Transverse colon (tissue), 4 donors: ENCODE data around the gene KRTAP10-1. TPM values are rescaled to one million over a fixed set of nuclear protein-coding genes. Genes with fewer than 3 reads are reported as not detected.
"Not testable (repeated sequence)": the region's sequence is repeated elsewhere in the genome, so short reads cannot be mapped to it uniquely, and the experiment has no call there.

ENCODE experiments used
- DNase-seq: peaks from one replicate; pipeline ENCODE4 v3.0.0-alpha.2; 2019
- H3K27ac ChIP-seq, 4 donors: fragments of 200-600 bp; sonication (generic); 2 replicates each; pipeline ENCODE4 v1.5.1; 2016 to 2018; ENCODE audit warnings: inconsistent platforms in 4 of 4
- H3K27me3 ChIP-seq: fragments of 200-600 bp; sonication (generic); 2 replicates; pipeline ENCODE4 v1.5.1; 2017; ENCODE audit warnings: inconsistent platforms
- H3K36me3 ChIP-seq, 4 donors: fragments of 200-600 bp; sonication (generic); 2 replicates each; pipeline ENCODE4 v1.5.1; 2017 to 2019; ENCODE audit warnings: inconsistent platforms in 4 of 4
- H3K4me1 ChIP-seq, 4 donors: fragments of 200-600 bp; sonication (generic); 2 replicates each; pipeline ENCODE4 v1.5.1; 2017 to 2020; ENCODE audit warnings: inconsistent platforms in 4 of 4
- H3K4me3 ChIP-seq, 4 donors: fragments of 200-600 bp; sonication (generic); 1 replicate in 1 of 4; 2 replicates in 3 of 4; pipeline versions ENCODE4 v1.5.1 to v1.6.1; 2017 to 2019; ENCODE audit warnings: inconsistent platforms in 4 of 4
- H3K9me3 ChIP-seq, 2 donors: fragments of 200-600 bp; sonication (generic); 2 replicates each; pipeline ENCODE4 v1.5.1; 2017 to 2019; ENCODE audit warnings: inconsistent platforms in 2 of 2
- CTCF ChIP-seq, 5 experiments: fragments of 200-600 bp in 3 of 5; fragments of 450-650 bp in 2 of 5; sonication (generic) in 3 of 5; IDR thresholded peaks; 1 replicate in 2 of 5; 2 replicates in 3 of 5; pipeline ENCODE4 v1.5.1; 2016 to 2017; ENCODE audit warnings: antibody characterized with exemption in 5 of 5, inconsistent platforms in 3 of 5, mild to moderate bottlenecking in 2 of 5, moderate library complexity in 1 of 5
- EP300 ChIP-seq: sonication (generic); formaldehyde crosslinking; IDR thresholded peaks from one replicate; pipeline ENCODE4 v1.6.1; 2017; ENCODE audit warnings: antibody characterized with exemption, low read depth
- POLR2A ChIP-seq: fragments of 450-650 bp; IDR thresholded peaks from one replicate; pipeline ENCODE4 v1.6.1; 2016; ENCODE audit warnings: antibody characterized with exemption, mild to moderate bottlenecking, moderate library complexity
- POLR2AphosphoS5 ChIP-seq, 3 donors: sonication (generic); formaldehyde crosslinking; IDR thresholded peaks; one replicate each; pipeline ENCODE4 v1.6.1; 2016; ENCODE audit warnings: antibody characterized with exemption in 3 of 3
- WGBS, 2 donors: methylation state at CpG; one replicate each; pipeline ENCODE4 v1.1.5; 2018; ENCODE audit warnings: low coverage in 1 of 2; 5-methylcytosine and 5-hydroxymethylcytosine counted together
- in situ Hi-C, 4 donors: fragments of 200-750 bp; cut with MboI; loops; one replicate each; pipeline versions ENCODE4 v1.15.0 to v1.15.1; 2017; ENCODE audit warnings: low sequenced_read_pairs in 3 of 4, low pct_ligation_motif_present in 1 of 4, low pct_unique_long_range_greater_than_20kb in 1 of 4
- intact Hi-C: fragments of 100-400 bp; cut with DNase I; formaldehyde crosslinking; loops from one replicate; pipeline ENCODE4 v1.15.1; 2023; ENCODE audit warnings: low total_unique reads
- total RNA-seq, 4 donors: library from RNA; depleted of rRNA; stranded (reverse); fragments of >200 nt; gene quantifications; one replicate each; pipeline ENCODE4 v1.1.0, GENCODE V29; 2016

The KRTAP10-1 gene
- total RNA-seq, 4 donors from 2014 or later = not detected

- Histone ChIP-seq H3K4me3 (no peak overlapping the region), H3K36me3 (no peaks in the 10 kb centered on the region), H3K4me1 (peaks cover 0 to 11% (median 8%) of the 10 kb centered on the region in 4 donors), H3K27me3 (peaks cover 4% of the 10 kb centered on the region), H3K9me3 (no peaks in the 10 kb centered on the region), H3K27ac (peak overlapping the region in 2 of 4 donors; percentile 11 to 61)
- no peak for TF ChIP-seq EP300
- in situ Hi-C loops (loop anchor here in 2 of 4 donors (25.0 kb wide), 1 partner anchor 112 kb away; the partner anchor contains the start of genes KRTAP10-12 (in 2 of the 2) and KRTAP12-1 (in 2 of the 2)), intact Hi-C loops (no loop called here)
- no peak for DNase-seq
- WGBS, 2 donors = 85% methylated on average over 20 of the region's 20 CpGs; no CpG with 5 or more reads in 1 of the 2 donors
Measured at GRCh38 chr21:44575307-44576024, 35.5 kb upstream of the KRTAP10-1 start.

- Histone ChIP-seq H3K36me3 (no peaks in the 10 kb centered on the region), H3K27me3 (peaks cover 4% of the 10 kb centered on the region), H3K27ac (peak overlapping the region in 2 of 4 donors; percentile 11 to 61), H3K9me3 (no peaks in the 10 kb centered on the region), H3K4me1 (peaks cover 0 to 11% (median 8%) of the 10 kb centered on the region in 4 donors), H3K4me3 (peak overlapping the region in 2 of 4 donors; percentile 17 to 24)
- intact Hi-C loops = no loop called here
- in situ Hi-C loops = loop anchor here in 2 of 4 donors (25.0 kb wide), 1 partner anchor 113 kb away; the partner anchor contains the start of genes KRTAP10-12 (in 2 of the 2) and KRTAP12-1 (in 2 of the 2)
- peak; percentile 77 for DNase-seq
- 34% methylated on average over 19 of the region's 21 CpGs; no CpG with 5 or more reads in 1 of the 2 donors for WGBS, 2 donors
- TF ChIP-seq CTCF (IDR thresholded peaks at IDR 0.05) (peak in 2 of 5 experiments; percentile 15 to 16), POLR2AphosphoS5 (IDR thresholded peaks at IDR 0.05) (no peak)
Measured at GRCh38 chr21:44574457-44575306, 34.7 kb upstream of the KRTAP10-1 start.

- 36% methylated on average over 15 of the region's 25 CpGs; no CpG with 5 or more reads in 1 of the 2 donors for WGBS, 2 donors
- Histone ChIP-seq H3K4me3 (peak within 1 kb of the TSS in 2 of 4 donors; percentile 17 to 24), H3K27ac (peak within 1 kb of the TSS in 1 of 4 donors; percentile 61), H3K4me1 (peaks cover 0 to 11% (median 8%) of the 10 kb centered on the region in 4 donors)
- H3K27me3 ChIP-seq, intact Hi-C loops, H3K9me3 ChIP-seq, in situ Hi-C loops, H3K36me3 ChIP-seq, DNase-seq: not testable (repeated sequence)
Measured at GRCh38 chr21:44573630-44574456, 33.8 kb upstream of the KRTAP10-1 start, which contains the start of gene KRTAP10-4. TSS of gene KRTAP10-4 (plus strand) at chr21:44573729. CDS start at chr21:44573759, 30 bp downstream.

GRCh38 chr21:44572959-44573583 is 33.1 kb upstream of the KRTAP10-1 start:
- peaks cover 4% of the 10 kb centered on the region for H3K27me3 ChIP-seq
- H3K4me1 ChIP-seq = peaks cover 0 to 11% (median 8%) of the 10 kb centered on the region in 4 donors
- WGBS, 2 donors = 75% methylated on average over 15 of the region's 15 CpGs; no CpG with 5 or more reads in 1 of the 2 donors
- H3K4me3 ChIP-seq = no peak overlapping the region
- TF ChIP-seq POLR2A = no peak
- no peak for TF ChIP-seq POLR2AphosphoS5 (IDR thresholded peaks at IDR 0.05)
- TF ChIP-seq CTCF (IDR thresholded peaks at IDR 0.05) = no peak
- no peak for TF ChIP-seq EP300
- no peaks in the 10 kb centered on the region for H3K9me3 ChIP-seq
- H3K27ac ChIP-seq = no peak overlapping the region
- intact Hi-C loops = no loop called here
- no peak for DNase-seq
- H3K36me3 ChIP-seq = no peaks in the 10 kb centered on the region
- in situ Hi-C loops = no loop called here
